GF-D8 (cell line): ENCODE measurements around the gene RPS6KA2.

Experiments
- DNase-seq: peaks from one replicate; lab custom pipeline; 2025; lab: John Stamatoyannopoulos, UW

The RPS6KA2 gene

GRCh38 chr6:166627033-166627874 lies at the start of gene RPS6KA2:
Gene RPS6KA2, minus strand, starts transcription at chr6:166627251. Its CDS starts 232 bp downstream, at chr6:166627019.
- DNase-seq, result peak; percentile 88

DNA sequence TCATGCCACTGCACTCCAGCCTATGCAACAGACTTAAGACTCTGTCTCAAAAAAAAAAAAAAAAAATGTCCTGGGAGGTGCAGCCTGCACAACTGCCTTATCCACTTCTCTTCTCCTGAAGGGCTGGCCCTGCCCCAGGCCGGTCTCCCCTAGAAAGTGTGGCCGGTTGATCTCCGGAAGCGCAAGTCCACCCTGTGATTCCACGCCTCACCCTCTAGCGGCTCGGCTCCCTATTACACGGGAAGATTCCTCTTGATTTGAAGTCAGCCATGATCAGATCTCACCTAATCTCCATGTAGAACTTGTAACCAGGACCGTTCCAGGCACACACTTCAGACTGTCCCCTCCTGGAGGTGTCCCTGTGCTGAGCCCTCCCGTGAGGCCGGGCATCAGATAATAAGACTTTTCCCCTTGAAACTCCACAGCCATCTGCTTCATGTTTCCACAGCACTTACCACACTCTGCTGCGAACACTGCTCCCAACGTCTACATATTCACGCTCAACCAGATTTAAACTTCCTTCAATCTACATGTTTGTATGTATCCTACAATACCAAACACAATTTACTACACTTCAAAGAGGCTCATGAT lies 49.3 kb upstream of the RPS6KA2 start:
- DNase-seq, result no peak

GRCh38 chr6:166675736-166676135 lies 48.7 kb upstream of the RPS6KA2 start:
- DNase-seq, result no peak

GRCh38 chr6:166673309-166673708 lies 46.3 kb upstream of the RPS6KA2 start:
- DNase-seq, result no peak

DNA sequence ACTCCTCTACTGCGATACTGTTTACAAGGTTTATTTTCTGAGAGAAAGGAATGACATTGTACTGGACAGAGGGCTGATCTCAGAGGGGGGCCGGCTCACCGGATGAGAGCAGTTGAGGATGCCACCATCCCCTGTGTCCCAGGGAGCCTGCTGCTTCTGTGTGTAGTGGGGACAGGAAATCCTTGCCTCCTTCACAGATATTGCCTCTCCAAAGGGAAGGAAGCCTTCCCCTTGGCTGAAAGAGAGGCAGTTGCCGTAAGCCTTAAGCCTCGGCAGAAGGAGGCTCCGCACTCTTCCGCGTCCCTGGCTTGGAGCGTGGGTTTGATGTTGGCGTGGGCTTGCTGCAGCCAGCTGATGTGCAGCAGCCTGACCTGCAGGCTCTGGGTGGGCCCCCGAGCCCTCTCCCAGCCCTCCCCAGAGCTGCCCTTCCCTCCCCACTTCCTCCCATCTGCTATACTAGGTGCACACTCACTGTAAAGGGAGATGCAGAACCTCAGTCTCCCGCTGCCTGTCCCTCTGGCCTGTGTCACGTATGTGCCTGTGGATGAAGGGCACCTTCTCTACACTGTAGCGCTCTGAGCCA lies 45.7 kb upstream of the RPS6KA2 start:
- no peak for DNase-seq

DNA sequence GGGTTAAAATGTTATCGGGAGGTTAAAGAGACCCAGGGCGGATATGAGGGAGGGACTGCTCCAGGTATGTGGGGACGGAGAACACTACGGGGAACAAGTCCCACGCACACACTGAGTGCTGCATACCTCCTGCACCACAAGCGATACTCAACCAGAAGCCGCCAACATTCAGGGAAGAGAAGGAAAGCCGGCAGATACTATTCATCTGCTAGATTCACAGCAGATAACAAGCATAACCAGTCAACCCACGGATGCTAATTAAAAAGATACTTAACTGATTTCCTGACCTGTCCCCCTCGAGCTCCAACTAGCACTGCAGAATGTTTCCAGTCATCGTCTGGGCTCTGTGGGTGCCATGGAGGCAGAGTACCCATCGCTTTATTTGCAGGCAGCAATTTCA lies 45.1 kb upstream of the RPS6KA2 start:
- DNase-seq, result no peak

GRCh38 chr6:166671434-166672081 lies 44.5 kb upstream of the RPS6KA2 start:
- DNase-seq, result no peak

- DNase-seq, result no peak
Measured at GRCh38 chr6:166670894-166671293, 43.8 kb upstream of the RPS6KA2 start.

DNA sequence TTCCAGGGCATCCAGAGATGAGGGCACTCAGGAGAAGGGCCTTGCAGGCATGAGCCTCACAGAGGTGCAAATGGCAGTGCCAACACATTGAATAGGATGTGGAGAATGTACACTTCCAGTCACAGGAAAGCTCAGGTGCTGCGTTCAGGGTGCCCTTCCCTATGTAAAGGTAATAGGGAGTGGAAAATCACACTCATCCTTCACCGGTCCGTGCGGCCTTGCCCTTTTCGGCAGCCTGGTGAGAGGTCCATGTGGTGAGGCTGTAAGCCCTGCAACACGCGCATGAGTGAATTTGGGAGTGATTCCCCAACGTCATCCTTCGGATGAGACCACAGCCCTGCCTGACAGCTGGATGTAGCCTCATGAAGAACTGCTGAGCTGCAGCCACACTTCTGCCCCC lies 43.0 kb upstream of the RPS6KA2 start:
- no peak for DNase-seq

DNA sequence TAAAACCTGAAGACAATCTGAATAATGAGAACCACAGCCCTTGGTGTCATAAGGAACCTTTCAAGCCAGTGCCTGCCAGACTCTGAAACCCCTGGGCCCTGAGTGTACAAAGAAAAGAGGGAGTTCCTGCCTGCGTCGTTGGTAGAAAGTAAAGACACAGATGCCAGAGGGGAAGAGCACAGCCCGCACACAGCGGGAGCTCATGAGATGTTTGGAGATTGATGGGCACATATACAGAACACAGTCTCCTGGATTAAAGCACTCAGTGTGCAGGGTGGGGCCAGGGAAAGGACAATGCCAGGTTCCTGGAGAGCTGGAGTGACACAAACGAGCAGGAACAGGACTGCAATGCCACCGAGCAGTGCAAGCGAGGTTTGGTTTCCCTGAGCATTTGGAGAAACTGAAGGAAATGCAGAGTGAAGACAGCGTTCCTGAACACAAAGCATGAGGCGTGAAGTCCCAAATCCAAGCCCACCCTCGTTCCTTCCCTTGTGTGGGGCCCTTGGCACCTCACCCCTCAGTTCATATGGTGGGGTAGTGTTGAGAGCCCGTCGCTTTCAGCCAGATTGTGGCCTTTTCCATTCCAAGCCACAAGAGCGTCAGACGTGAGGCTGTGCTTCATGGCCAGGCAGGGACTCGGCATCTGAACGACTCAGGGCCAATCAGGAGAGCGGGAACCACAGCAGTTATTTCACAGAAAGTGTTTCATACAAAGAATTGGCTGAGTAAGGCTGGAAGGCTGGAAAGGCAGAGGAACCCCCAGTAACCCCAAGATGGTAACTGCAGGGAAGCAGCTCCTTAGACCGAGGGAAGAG lies 41.0 kb upstream of the RPS6KA2 start:
- DNase-seq, result no peak

- DNase-seq, result no peak
Measured at GRCh38 chr6:166664135-166664534, 37.1 kb upstream of the RPS6KA2 start.

GRCh38 chr6:166663568-166663967 lies 36.5 kb upstream of the RPS6KA2 start:
- no peak for DNase-seq

DNA sequence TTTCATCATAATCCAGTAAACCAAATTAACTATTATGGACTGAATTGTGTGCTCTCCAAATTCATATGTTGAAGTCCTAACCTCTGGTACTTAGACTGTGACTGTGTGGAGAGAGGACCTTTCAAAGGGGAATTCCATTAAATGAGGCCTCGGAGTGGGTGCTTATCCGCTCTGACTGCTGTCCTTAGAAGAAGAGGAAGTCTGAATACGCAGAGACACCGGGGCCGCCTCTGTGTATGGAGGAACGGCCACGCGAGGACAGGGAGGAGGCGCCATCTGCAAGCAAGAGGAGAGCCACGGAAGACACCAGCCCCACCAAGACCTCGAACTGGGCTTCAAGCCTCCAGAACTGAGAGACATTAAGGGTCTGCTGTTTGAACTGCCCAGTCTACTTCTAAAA lies 35.6 kb upstream of the RPS6KA2 start:
- DNase-seq, result no peak

- no peak for DNase-seq
Measured at GRCh38 chr6:166661327-166662085, 34.5 kb upstream of the RPS6KA2 start.

- no peak for DNase-seq
Measured at GRCh38 chr6:166660157-166660688, 33.2 kb upstream of the RPS6KA2 start.

GRCh38 chr6:166659581-166659980 lies 32.5 kb upstream of the RPS6KA2 start:
- no peak for DNase-seq

- DNase-seq, result no peak
Measured at GRCh38 chr6:166658792-166659150, 31.7 kb upstream of the RPS6KA2 start.

DNA sequence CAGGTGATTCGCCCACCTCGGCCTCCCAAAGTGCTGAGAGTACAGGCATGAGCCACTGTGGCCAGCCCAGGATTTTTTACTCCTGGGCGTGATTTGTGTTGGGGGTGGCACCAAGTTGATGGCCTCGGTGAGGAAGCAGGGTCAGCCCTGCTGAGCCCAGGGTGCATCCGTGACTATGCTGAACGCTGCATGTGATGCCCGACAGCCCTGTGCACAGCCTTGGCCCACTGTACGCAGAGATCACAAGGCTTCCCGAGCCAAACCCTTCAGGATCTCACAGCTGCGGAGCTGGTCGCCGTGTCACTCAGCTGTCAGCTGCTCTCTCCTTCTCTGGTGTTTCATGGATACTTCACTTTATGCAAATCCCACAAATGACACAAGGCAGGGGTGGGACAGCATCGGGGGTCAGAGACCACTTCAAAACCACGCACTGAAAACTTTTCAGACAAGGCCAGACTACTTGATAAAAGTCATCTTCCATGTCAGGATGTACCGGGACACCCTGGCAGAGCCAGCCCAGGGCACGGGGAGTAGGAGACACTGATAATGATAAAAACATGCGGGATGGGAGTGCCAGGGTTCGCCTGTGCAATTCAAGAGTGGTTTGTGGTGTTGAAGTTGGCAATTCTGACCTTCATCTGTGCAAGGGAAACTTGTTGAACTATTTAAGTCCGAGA lies 31.2 kb upstream of the RPS6KA2 start:
- DNase-seq, result no peak

DNA sequence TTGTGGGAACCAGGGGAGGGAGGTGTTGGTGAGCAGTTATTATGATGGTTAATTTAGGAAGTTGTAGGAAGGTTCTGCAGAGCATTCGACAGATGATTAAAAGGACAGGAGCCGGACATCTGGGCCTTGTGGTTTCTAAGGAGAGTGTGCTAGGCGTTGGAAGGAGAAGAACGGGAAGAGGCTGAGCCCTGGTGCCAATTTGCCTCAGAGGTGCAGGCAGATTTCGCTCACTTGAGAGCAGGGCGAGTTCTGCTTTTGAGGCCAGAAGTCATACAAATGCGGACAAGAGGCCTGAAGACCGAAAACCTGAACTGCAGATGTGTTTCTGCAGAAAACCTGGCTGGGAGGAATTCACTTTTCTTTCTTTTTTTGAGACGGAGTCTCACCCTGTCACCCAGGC lies 30.5 kb upstream of the RPS6KA2 start:
- DNase-seq, result no peak
